Pancreas (tissue), 10 donors: ENCODE data around the gene AKAP13. TPM values are rescaled to one million over a fixed set of nuclear protein-coding genes. Genes with fewer than 3 reads are reported as not detected.

Experiments used
- ATAC-seq, 4 donors: fragments of 200-7000 bp; cut with Tn5 transposase; one replicate each; pipeline versions ENCODE4 v1.8.0 to v1.9.1; 2020; ENCODE audit warnings: mild to moderate bottlenecking in 4 of 4, moderate library complexity in 4 of 4
- DNase-seq, 6 donors: peaks; one replicate each; pipeline ENCODE4 v3.0.0-alpha.2; 2020
- FAIRE-seq: peaks from 2 replicates; lab custom pipeline; 2012; peaks lifted over from hg19 to GRCh38; lab: Jason Lieb, UNC
- H3K27ac ChIP-seq, 4 donors: fragments of 200-600 bp; sonication (generic); 1 replicate in 3 of 4; 2 replicates in 1 of 4; pipeline versions ENCODE4 v1.5.0 to v1.8.0; 2020
- H3K27me3 ChIP-seq, 4 donors: fragments of 200-600 bp; one replicate each; pipeline ENCODE4 v1.8.0; 2021
- H3K36me3 ChIP-seq, 3 donors: fragments of 200-600 bp; sonication (generic) in 1 of 3; one replicate each; pipeline versions ENCODE4 v1.5.0 to v1.8.0; 2020 to 2021
- H3K4me1 ChIP-seq, 3 donors: fragments of 200-600 bp; one replicate each; pipeline ENCODE4 v1.8.0; 2021
- H3K4me3 ChIP-seq, 4 donors: fragments of 200-600 bp; sonication (generic) in 2 of 4; one replicate each; pipeline versions ENCODE4 v1.5.0 to v1.8.0; 2020 to 2021
- H3K9me3 ChIP-seq, 4 donors: fragments of 200-600 bp; one replicate each; pipeline ENCODE4 v1.8.0; 2021
- CTCF ChIP-seq, 4 donors: fragments of 200-600 bp; sonication (generic) in 3 of 4; IDR thresholded peaks; one replicate each; pipeline versions ENCODE4 v1.5.0 to v1.8.0; 2021; ENCODE audit warnings: antibody characterized with exemption in 4 of 4
- WGBS, 2 donors: extraction: QIAGEN DNeasy Blood & Tissue Kit; methylation state at CpG; one replicate each; pipeline ENCODE4 v1.1.7; 2013; 5-methylcytosine and 5-hydroxymethylcytosine counted together
- intact Hi-C, 3 donors: fragments of 100-400 bp; cut with DNase I; formaldehyde crosslinking; loops; one replicate each; pipeline versions ENCODE4 v1.11.1 to v1.14.2; 2022
- polyA plus RNA-seq, 2 donors: library from polyadenylated mRNA; stranded (reverse); fragments of 200-250 nt; gene quantifications; one replicate each; pipeline ENCODE4 v1.2.3, GENCODE V29; 2013
- total RNA-seq, 6 donors: library from RNA; stranded (reverse); fragmentation: NEBNext Ultra II Directional in 4 of 6; extraction: Animal tissue kit (Norgen Biotek cat#: 25700) in 4 of 6; gene quantifications; one replicate each; pipeline versions ENCODE4 v1.2.1 to v1.2.4, GENCODE V29; 2021 to 2023
- donor health status: healthy with polysubstance abuse.
- donor health status: DM: no; HTN: no; CAD: no; lungs with moderate emphysema.
- donor health status: DM: no; HTN: no; CAD: no.
- donor health status: control.
- donor health status: control.
- donor health status: Bipolar disorder and iron deficiency.
- donor health status: DM: yes; HTN: yes; CAD: no.
- donor health status: DM: no; HTN: no; CAD: no.
- donor health status: DM: no; HTN: no; CAD: no.
- donor health status: DM: yes; HTN: yes; CAD: no.

AKAP13 gene
- total and polyA plus RNA-seq, 8 donors: 64.9 to 139 (median 89.9) TPM

- peaks cover 0 to 41% (median 13%) of the 10 kb centered on the region in 3 donors for H3K4me1 ChIP-seq
- no peak overlapping the region for H3K4me3 ChIP-seq
- H3K27ac ChIP-seq: peak overlapping the region in 1 of 4 donors; percentile 48
- FAIRE-seq (peak; percentile 26), DNase-seq (no peak), ATAC-seq (peak in 3 of 4 donors; percentile 33 to 50 (median 47))
- TF ChIP-seq CTCF (IDR thresholded peaks at IDR 0.05): peak in 1 of 4 donors; percentile 9
- intact Hi-C loops: no loop called here
- no peaks in the 10 kb centered on the region for H3K27me3 ChIP-seq
- H3K9me3 ChIP-seq: no peaks in the 10 kb centered on the region
- H3K36me3 ChIP-seq: no peaks in the 10 kb centered on the region
Observed at GRCh38 chr15:85414495-85414894, 34.1 kb downstream of the AKAP13 start.

- Histone ChIP-seq H3K27me3 (no peaks in the 10 kb centered on the region), H3K4me1 (peaks cover 0 to 41% (median 13%) of the 10 kb centered on the region in 3 donors), H3K9me3 (no peaks in the 10 kb centered on the region), H3K36me3 (no peaks in the 10 kb centered on the region), H3K27ac (no peak overlapping the region), H3K4me3 (no peak overlapping the region)
- WGBS, 2 donors: 98 to 99% methylated on average over 10 of the region's 10 CpGs
- no peak for ATAC-seq
- intact Hi-C loops: no loop called here
- DNase-seq: no peak
- TF ChIP-seq CTCF (IDR thresholded peaks at IDR 0.05): no peak
- FAIRE-seq: no peak
Observed at GRCh38 chr15:85414991-85415390, 34.6 kb downstream of the AKAP13 start.

GRCh38 chr15:85415783-85416182 lies 35.4 kb downstream of the AKAP13 start:
- Histone ChIP-seq H3K4me1 (peaks cover 0 to 42% (median 13%) of the 10 kb centered on the region in 3 donors), H3K27ac (no peak overlapping the region), H3K36me3 (no peaks in the 10 kb centered on the region), H3K27me3 (no peaks in the 10 kb centered on the region), H3K9me3 (no peaks in the 10 kb centered on the region), H3K4me3 (no peak overlapping the region)
- WGBS, 2 donors: 85 to 94% methylated on average over 2 of the region's 2 CpGs
- FAIRE-seq (no peak), ATAC-seq (no peak), DNase-seq (no peak)
- TF ChIP-seq CTCF (IDR thresholded peaks at IDR 0.05): no peak
- intact Hi-C loops: no loop called here

GRCh38 chr15:85417276-85417675 lies 36.9 kb downstream of the AKAP13 start:
- no peak for DNase-seq
- intact Hi-C loops: no loop called here
- ATAC-seq: peak; percentile 21 to 67 (median 40)
- Histone ChIP-seq H3K4me1 (peaks cover under 1 to 57% (median 27%) of the 10 kb centered on the region in 3 donors), H3K4me3 (no peak overlapping the region), H3K27ac (peak overlapping the region in 2 of 4 donors; percentile 4 to 42), H3K9me3 (no peaks in the 10 kb centered on the region), H3K27me3 (no peaks in the 10 kb centered on the region), H3K36me3 (no peaks in the 10 kb centered on the region)
- no peak for FAIRE-seq
- WGBS, 2 donors: 24 to 29% methylated on average over 5 of the region's 5 CpGs
- TF ChIP-seq CTCF (IDR thresholded peaks at IDR 0.05): no peak

- H3K4me1 ChIP-seq: peaks cover 6 to 58% (median 33%) of the 10 kb centered on the region in 3 donors
- no peak for DNase-seq
Observed at GRCh38 chr15:85419161-85419560, 38.8 kb downstream of the AKAP13 start.

More at GRCh38 chr15:85419161-85419560, 38.8 kb downstream of the AKAP13 start:
- no peaks in the 10 kb centered on the region for H3K27me3 ChIP-seq
- no peak for ATAC-seq
- no peak overlapping the region for H3K27ac ChIP-seq
- intact Hi-C loops: no loop called here
- WGBS, 2 donors: 78 to 87% methylated on average over 5 of the region's 5 CpGs
- no peak for FAIRE-seq
- H3K4me3 ChIP-seq: no peak overlapping the region
- no peak for TF ChIP-seq CTCF (IDR thresholded peaks at IDR 0.05)
- H3K9me3 ChIP-seq: no peaks in the 10 kb centered on the region
- H3K36me3 ChIP-seq: no peaks in the 10 kb centered on the region
